Measurements from ENCODE around the gene SVBP. TPM values are rescaled to one million over a fixed set of nuclear protein-coding genes. Genes with fewer than 3 reads are reported as not detected.

Gene SVBP
- total RNA-seq, 1 experiment from 2014 or later, result 32.6 TPM

- no peak overlapping the region for H3K27ac ChIP-seq
- H3K9me2 ChIP-seq (ENCODE audit: insufficient read depth), result no peaks in the 10 kb centered on the region
- H2AFZ ChIP-seq, result no peak overlapping the region
- no peak overlapping the region for H3K4me2 ChIP-seq
- no peaks in the 10 kb centered on the region for H3K27me3 ChIP-seq (ENCODE audit: insufficient read depth, low read depth)
- no TSS peak for BruUV-seq (replicated peaks)
- H3K4me3 ChIP-seq, result no peak overlapping the region
- H3K4me1 ChIP-seq (replicated peaks; ENCODE audit: insufficient read depth), result no peaks in the 10 kb centered on the region; the same call in 1 of the 2 replicates
- no peak for TF ChIP-seq EZH2 (IDR thresholded peaks at IDR 0.05; ENCODE audit: low read depth)
- TF ChIP-seq CTCF (conservative IDR thresholded peaks at IDR 0.05), result no peak
- POLR2A ChIA-PET (ENCODE audit: unreplicated experiment), result no interaction called here
- H3K9me3 ChIP-seq (ENCODE audit: insufficient read depth, low read depth), result no peaks in the 10 kb centered on the region
- H3F3A ChIP-seq (ENCODE audit: insufficient read depth, low read depth), result no peaks in the 10 kb centered on the region
- H3K79me2 ChIP-seq (ENCODE audit: low read depth), result no peaks in the 10 kb centered on the region
- intact Hi-C loops (cut with micrococcal nuclease; ENCODE audit: unreplicated experiment), result no loop called here
- no peak for DNase-seq
- H4K20me1 ChIP-seq (ENCODE audit: insufficient read depth), result no peaks in the 10 kb centered on the region
- CTCF ChIA-PET, result no interaction called here
- H3K36me3 ChIP-seq (ENCODE audit: low read depth), result no peaks in the 10 kb centered on the region
These were observed 10.0 kb downstream of the SVBP start for GRCh38 chr1:42807056-42807668.

- ChIA-PET POLR2A (ENCODE audit: unreplicated experiment) (interaction anchor here (0.6 kb wide), 1 partner anchor 504 kb away, joined by 3 read pairs; no protein-coding TSS in a partner anchor), CTCF (no interaction called here)
- no peaks in the 10 kb centered on the region for H3F3A ChIP-seq (ENCODE audit: insufficient read depth, low read depth)
- no peak overlapping the region for H3K4me3 ChIP-seq
- H3K4me2 ChIP-seq, result no peak overlapping the region
- BruUV-seq (replicated peaks), result no TSS peak
- no peaks in the 10 kb centered on the region for H3K36me3 ChIP-seq (ENCODE audit: low read depth)
- no peaks in the 10 kb centered on the region for H4K20me1 ChIP-seq (ENCODE audit: insufficient read depth)
- no peaks in the 10 kb centered on the region for H3K27me3 ChIP-seq (ENCODE audit: insufficient read depth, low read depth)
- no peak for DNase-seq
- no peaks in the 10 kb centered on the region; the same call in 1 of the 2 replicates for H3K4me1 ChIP-seq (replicated peaks; ENCODE audit: insufficient read depth)
- no peaks in the 10 kb centered on the region for H3K79me2 ChIP-seq (ENCODE audit: low read depth)
- H3K27ac ChIP-seq, result no peak overlapping the region
- no peak for TF ChIP-seq EZH2 (IDR thresholded peaks at IDR 0.05; ENCODE audit: low read depth)
- intact Hi-C loops (cut with micrococcal nuclease; ENCODE audit: unreplicated experiment), result no loop called here
- no peaks in the 10 kb centered on the region for H3K9me3 ChIP-seq (ENCODE audit: insufficient read depth, low read depth)
- no peak overlapping the region for H2AFZ ChIP-seq
- no peaks in the 10 kb centered on the region for H3K9me2 ChIP-seq (ENCODE audit: insufficient read depth)
These were observed 10.6 kb downstream of the SVBP start for GRCh38 chr1:42806593-42806992.

GRCh38 chr1:42806171-42806570 is 11.0 kb downstream of the SVBP start:
- H3K9me3 ChIP-seq (ENCODE audit: insufficient read depth, low read depth), result no peaks in the 10 kb centered on the region
- H3K27me3 ChIP-seq (ENCODE audit: insufficient read depth, low read depth), result no peaks in the 10 kb centered on the region
- H3K4me1 ChIP-seq (replicated peaks; ENCODE audit: insufficient read depth), result no peaks in the 10 kb centered on the region; the same call in 1 of the 2 replicates
- ChIA-PET POLR2A (ENCODE audit: unreplicated experiment) (interaction anchor here (0.6 kb wide), 1 partner anchor 504 kb away, joined by 3 read pairs; no protein-coding TSS in a partner anchor), CTCF (no interaction called here)
- H2AFZ ChIP-seq, result no peak overlapping the region
- BruUV-seq (replicated peaks), result no TSS peak
- H3K4me3 ChIP-seq, result no peak overlapping the region
- no peaks in the 10 kb centered on the region for H3K79me2 ChIP-seq (ENCODE audit: low read depth)
- no peak for TF ChIP-seq EZH2 (IDR thresholded peaks at IDR 0.05; ENCODE audit: low read depth)
- no peak for TF ChIP-seq CTCF (conservative IDR thresholded peaks at IDR 0.05)
- no peaks in the 10 kb centered on the region for H3F3A ChIP-seq (ENCODE audit: insufficient read depth, low read depth)
- no peaks in the 10 kb centered on the region for H3K9me2 ChIP-seq (ENCODE audit: insufficient read depth)
- intact Hi-C loops (cut with micrococcal nuclease; ENCODE audit: unreplicated experiment), result no loop called here
- no peaks in the 10 kb centered on the region for H4K20me1 ChIP-seq (ENCODE audit: insufficient read depth)
- no peak overlapping the region for H3K27ac ChIP-seq
- H3K4me2 ChIP-seq, result no peak overlapping the region
- H3K36me3 ChIP-seq (ENCODE audit: low read depth), result no peaks in the 10 kb centered on the region
- DNase-seq, result no peak

All from PC-9 (cell line).